OCI-LY7 (cell line): Measurements from ENCODE around the gene DHX57. TPM values are rescaled to one million over a fixed set of nuclear protein-coding genes. Genes with fewer than 3 reads are reported as not detected.
"Not testable (repeated sequence)": the region's sequence is repeated elsewhere in the genome, so short reads cannot be mapped to it uniquely, and the experiment has no call there.

Source experiments
- BruUV-seq: library from RNA; stranded (reverse); fragments of 400-500 nt; replicated peaks from 2 replicates; lab custom pipeline; 2021; lab: Mats Ljungman, UMichigan
- CTCF ChIA-PET: fragments of 300-600 bp; sonication (Branson Sonifier 250); formaldehyde crosslinking; loops from one replicate; lab custom pipeline; 2022; ENCODE audit warnings: antibody characterized with exemption; ENCODE audit not compliant: unreplicated experiment; lab: Charles Lee
- POLR2A ChIA-PET: fragments of 300-600 bp; sonication (Branson Sonifier 250); formaldehyde crosslinking; loops from one replicate; lab custom pipeline; 2022; ENCODE audit warnings: antibody characterized with exemption; lab: Charles Lee
- DNase-seq: peaks from one replicate; pipeline ENCODE4 v3.0.0-alpha.2; 2015; ENCODE audit warnings: low spot score
- H2AFZ ChIP-seq: fragments of 200-600 bp; sonication (generic), shearing (Covaris generic); 2 replicates; pipeline ENCODE4 v1.6.1; 2014; ENCODE audit warnings: mild to moderate bottlenecking, antibody characterized with exemption, low read length, moderate library complexity
- H3K27ac ChIP-seq: fragments of 200-600 bp; sonication (generic); 2 replicates; pipeline ENCODE4 v1.5.1; 2014; ENCODE audit warnings: mixed run types, low read depth, mild to moderate bottlenecking, moderate library complexity, low read length, inconsistent platforms; ENCODE audit not compliant: poor library complexity, severe bottlenecking
- H3K36me3 ChIP-seq: fragments of 200-600 bp; sonication (generic); 2 replicates; pipeline ENCODE4 v1.6.1; 2014; ENCODE audit warnings: mild to moderate bottlenecking, antibody characterized with exemption, low read length, moderate library complexity, mixed read lengths; ENCODE audit not compliant: insufficient read depth
- H3K4me1 ChIP-seq: fragments of 200-600 bp; sonication (generic); 2 replicates; pipeline ENCODE4 v1.5.1; 2014; ENCODE audit warnings: mild to moderate bottlenecking, low read length; ENCODE audit not compliant: insufficient read depth, poor library complexity, severe bottlenecking
- H3K4me2 ChIP-seq: fragments of 200-600 bp; sonication (generic); 2 replicates; pipeline ENCODE4 v1.6.1; 2014; ENCODE audit warnings: mild to moderate bottlenecking, low read length
- H3K4me3 ChIP-seq: fragments of 200-600 bp; sonication (generic); 2 replicates; pipeline ENCODE4 v1.5.1; 2014; ENCODE audit warnings: mild to moderate bottlenecking, low read depth, low read length; ENCODE audit not compliant: poor library complexity, severe bottlenecking
- H3K79me2 ChIP-seq: fragments of 200-600 bp; sonication (generic); 2 replicates; pipeline ENCODE4 v1.6.1; 2016; ENCODE audit warnings: low read depth, mild to moderate bottlenecking, low read length, moderate library complexity, mixed read lengths; ENCODE audit not compliant: insufficient read depth
- H3K9me2 ChIP-seq: fragments of 200-600 bp; sonication (generic); 2 replicates; pipeline ENCODE4 v1.6.1; 2016; ENCODE audit warnings: mild to moderate bottlenecking, low read length, mixed read lengths; ENCODE audit not compliant: insufficient read depth
- H3K9me3 ChIP-seq: fragments of 200-600 bp; sonication (generic); 2 replicates; pipeline ENCODE4 v1.6.1; 2014; ENCODE audit warnings: mild to moderate bottlenecking, mixed run types, low read length, mixed read lengths
- H4K20me1 ChIP-seq: fragments of 200-600 bp; sonication (generic); 2 replicates; pipeline ENCODE4 v1.6.1; 2014; ENCODE audit warnings: mild to moderate bottlenecking, antibody characterized with exemption, low read length, moderate library complexity, mixed read lengths; ENCODE audit not compliant: insufficient read depth
- CTCF ChIP-seq: fragments of 200-600 bp; sonication (generic); conservative IDR thresholded peaks from 2 replicates; pipeline ENCODE4 v1.5.1; 2014; ENCODE audit warnings: mild to moderate bottlenecking, antibody characterized with exemption, low read length, moderate library complexity, mixed read lengths
- EZH2phosphoT487 ChIP-seq: fragments of 200-600 bp; sonication (generic); IDR thresholded peaks from 2 replicates; pipeline ENCODE4 v1.6.1; 2018; ENCODE audit warnings: low read depth, borderline replicate concordance, mild to moderate bottlenecking, mixed run types, antibody characterized with exemption, low read length, moderate library complexity, mixed read lengths
- intact Hi-C: fragments of 100-400 bp; cut with micrococcal nuclease; formaldehyde crosslinking; loops from one replicate; pipeline ENCODE4 v1.10.0; 2022; ENCODE audit not compliant: unreplicated experiment
- total RNA-seq, 2 experiments: library from RNA; depleted of rRNA in 1 of 2; stranded (reverse); fragments of >200 nt in 1 of 2; shearing (Covaris generic) in 1 of 2; gene quantifications; 2 replicates each; pipeline ENCODE4 v1.2.3, GENCODE V29; 2014 to 2022

The DHX57 gene
- total RNA-seq, 2 experiments from 2014 or later = 14.6 to 17.7 TPM

- H3K79me2 ChIP-seq = no peaks in the 10 kb centered on the region
- CTCF ChIA-PET = no interaction called here
- DNase-seq = no peak
- POLR2A ChIA-PET = interaction anchor here (1.2 kb wide), 1 partner anchor 8 kb away, joined by 3 read pairs; no protein-coding TSS in a partner anchor
- TF ChIP-seq CTCF (no peak), EZH2phosphoT487 (no peak)
- H3K4me2 ChIP-seq = no peak overlapping the region
- H3K36me3 ChIP-seq = peaks cover 3% of the 10 kb centered on the region; the same call in 1 of the 2 replicates
- H3K4me3 ChIP-seq = no peak overlapping the region
- H3K27ac ChIP-seq = no peak overlapping the region
- H3K9me3 ChIP-seq = no peaks in the 10 kb centered on the region
- H4K20me1 ChIP-seq = no peaks in the 10 kb centered on the region
- intact Hi-C loops = no loop called here
- no peak overlapping the region for H2AFZ ChIP-seq
- no peaks in the 10 kb centered on the region for H3K4me1 ChIP-seq
- no TSS peak for BruUV-seq
- H3K9me2 ChIP-seq = no peaks in the 10 kb centered on the region
Observed at GRCh38 chr2:38797250-38797676, 78.5 kb downstream of the DHX57 start.

GRCh38 chr2:38795016-38795415, 80.7 kb downstream of the DHX57 start:
- H3K27ac ChIP-seq, H3K4me1 ChIP-seq, H2AFZ ChIP-seq, H3K36me3 ChIP-seq, H3K9me2 ChIP-seq, DNase-seq, H4K20me1 ChIP-seq, BruUV-seq, H3K79me2 ChIP-seq, H3K4me2 ChIP-seq, intact Hi-C loops, H3K9me3 ChIP-seq, H3K4me3 ChIP-seq: not testable (repeated sequence)
- ChIA-PET POLR2A (interaction anchor here (0.7 to 1.4 kb wide), 3 partner anchors 10 to 231 kb away, joined by 3 to 5 read pairs (median 4); no protein-coding TSS in a partner anchor), CTCF (interaction anchor here (1.3 kb wide), 1 partner anchor 11 kb away, joined by 3 read pairs; no protein-coding TSS in a partner anchor)

- TF ChIP-seq EZH2phosphoT487 (no peak), CTCF (no peak)
- Histone ChIP-seq H3K79me2 (no peaks in the 10 kb centered on the region), H4K20me1 (no peaks in the 10 kb centered on the region), H3K36me3 (peaks cover 3% of the 10 kb centered on the region; the same call in 1 of the 2 replicates), H3K4me2 (no peak overlapping the region), H3K9me2 (no peaks in the 10 kb centered on the region), H3K27ac (no peak overlapping the region), H3K9me3 (no peaks in the 10 kb centered on the region), H3K4me1 (no peaks in the 10 kb centered on the region), H3K4me3 (no peak overlapping the region), H2AFZ (no peak overlapping the region)
- intact Hi-C loops = no loop called here
- BruUV-seq = no TSS peak
- CTCF ChIA-PET = interaction anchor here (1.3 kb wide), 1 partner anchor 11 kb away, joined by 3 read pairs; no protein-coding TSS in a partner anchor
- POLR2A ChIA-PET = interaction anchor here (1.4 kb wide), 1 partner anchor 231 kb away, joined by 5 read pairs; no protein-coding TSS in a partner anchor
- DNase-seq = no peak
Observed at GRCh38 chr2:38794235-38794946, 81.3 kb downstream of the DHX57 start.
